ENCODE measurements around the gene PIP5K1A.

Gene PIP5K1A

DNA sequence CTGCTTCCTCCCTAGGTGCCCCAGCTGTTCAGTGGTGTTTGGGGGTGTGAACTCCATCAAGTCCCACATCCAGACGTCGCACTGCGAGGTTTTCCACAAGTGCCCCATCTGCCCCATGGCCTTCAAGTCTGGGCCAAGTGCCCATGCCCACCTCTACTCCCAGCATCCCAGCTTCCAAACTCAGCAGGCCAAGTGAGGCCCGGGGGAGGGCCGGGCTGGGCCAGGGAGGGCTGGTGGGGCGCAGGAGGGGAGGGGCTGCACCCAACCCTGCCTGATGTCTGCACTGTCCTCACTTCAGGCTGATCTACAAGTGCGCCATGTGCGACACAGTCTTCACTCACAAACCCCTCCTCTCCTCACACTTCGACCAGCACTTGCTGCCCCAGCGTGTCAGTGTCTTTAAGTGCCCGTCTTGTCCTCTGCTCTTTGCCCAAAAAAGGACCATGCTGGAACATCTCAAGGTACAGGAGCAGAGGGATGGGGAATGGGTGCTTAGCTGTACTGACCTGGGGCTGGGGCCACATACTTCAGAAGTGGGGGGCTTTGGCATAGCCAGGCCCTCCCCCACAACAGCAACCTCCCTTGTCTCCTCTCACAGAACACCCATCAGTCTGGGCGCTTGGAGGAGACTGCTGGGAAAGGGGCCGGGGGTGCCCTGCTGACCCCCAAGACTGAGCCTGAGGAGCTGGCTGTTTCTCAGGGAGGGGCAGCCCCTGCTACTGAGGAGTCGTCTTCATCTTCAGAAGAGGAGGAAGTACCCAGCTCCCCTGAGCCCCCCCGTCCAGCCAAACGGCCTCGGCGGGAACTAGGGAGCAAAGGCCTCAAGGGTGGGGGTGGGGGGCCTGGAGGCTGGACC is 91.0 kb downstream of the PIP5K1A start:
- DNase-seq (ENCODE audit: low spot score) = no peak

DNA sequence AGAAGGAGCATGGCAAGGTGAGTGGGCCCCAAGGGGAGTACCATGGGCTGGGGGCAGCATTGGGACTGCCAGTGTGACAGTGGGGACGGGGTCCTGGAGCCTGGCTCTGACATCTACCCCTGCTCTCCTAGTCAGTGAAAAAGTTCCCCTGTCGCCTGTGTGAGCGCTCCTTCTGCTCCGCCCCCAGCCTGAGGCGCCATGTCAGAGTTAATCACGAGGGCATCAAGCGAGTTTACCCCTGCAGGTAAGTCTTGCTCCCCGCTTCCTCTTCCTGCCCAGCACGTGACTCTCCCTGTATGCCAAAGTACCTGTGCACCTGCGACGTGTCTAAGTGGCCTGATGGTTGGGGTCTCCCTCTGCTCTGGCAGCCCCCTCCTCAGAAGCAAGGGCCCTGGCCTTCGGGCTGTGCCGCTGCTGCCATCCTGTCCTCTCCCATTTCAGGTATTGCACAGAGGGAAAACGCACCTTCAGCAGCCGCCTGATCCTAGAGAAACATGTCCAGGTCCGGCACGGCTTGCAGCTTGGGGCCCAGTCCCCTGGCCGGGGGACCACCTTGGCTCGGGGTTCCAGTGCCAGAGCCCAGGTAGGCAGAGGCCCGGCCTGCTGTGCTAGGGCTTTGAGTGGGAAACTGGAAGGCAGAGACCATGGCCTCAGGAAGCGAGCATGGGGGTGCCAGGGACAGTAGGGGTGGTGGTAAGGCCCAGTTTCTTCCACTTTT is 91.8 kb downstream of the PIP5K1A start:
- DNase-seq (ENCODE audit: low spot score) = no peak

DNA sequence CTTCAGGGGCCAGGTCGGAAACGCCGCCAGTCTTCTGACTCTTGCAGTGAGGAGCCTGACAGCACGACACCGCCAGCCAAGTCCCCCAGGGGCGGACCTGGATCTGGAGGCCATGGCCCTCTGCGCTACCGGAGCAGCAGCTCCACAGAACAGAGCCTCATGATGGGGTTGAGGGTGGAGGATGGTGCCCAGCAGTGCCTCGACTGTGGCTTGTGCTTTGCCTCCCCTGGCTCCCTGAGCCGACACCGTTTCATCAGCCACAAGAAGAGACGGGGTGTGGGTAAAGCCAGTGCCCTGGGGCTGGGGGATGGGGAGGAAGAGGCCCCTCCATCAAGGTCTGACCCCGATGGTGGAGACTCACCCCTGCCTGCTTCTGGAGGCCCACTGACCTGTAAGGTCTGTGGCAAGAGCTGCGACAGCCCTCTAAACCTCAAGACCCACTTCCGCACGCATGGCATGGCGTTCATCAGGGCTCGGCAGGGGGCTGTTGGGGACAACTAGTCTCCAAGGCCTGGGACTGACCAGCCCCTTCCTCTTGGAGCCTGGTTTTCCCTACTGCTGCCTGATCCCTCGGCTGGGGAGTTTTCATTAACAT is 92.5 kb downstream of the PIP5K1A start:
- no peak for DNase-seq (ENCODE audit: low spot score)

DNA sequence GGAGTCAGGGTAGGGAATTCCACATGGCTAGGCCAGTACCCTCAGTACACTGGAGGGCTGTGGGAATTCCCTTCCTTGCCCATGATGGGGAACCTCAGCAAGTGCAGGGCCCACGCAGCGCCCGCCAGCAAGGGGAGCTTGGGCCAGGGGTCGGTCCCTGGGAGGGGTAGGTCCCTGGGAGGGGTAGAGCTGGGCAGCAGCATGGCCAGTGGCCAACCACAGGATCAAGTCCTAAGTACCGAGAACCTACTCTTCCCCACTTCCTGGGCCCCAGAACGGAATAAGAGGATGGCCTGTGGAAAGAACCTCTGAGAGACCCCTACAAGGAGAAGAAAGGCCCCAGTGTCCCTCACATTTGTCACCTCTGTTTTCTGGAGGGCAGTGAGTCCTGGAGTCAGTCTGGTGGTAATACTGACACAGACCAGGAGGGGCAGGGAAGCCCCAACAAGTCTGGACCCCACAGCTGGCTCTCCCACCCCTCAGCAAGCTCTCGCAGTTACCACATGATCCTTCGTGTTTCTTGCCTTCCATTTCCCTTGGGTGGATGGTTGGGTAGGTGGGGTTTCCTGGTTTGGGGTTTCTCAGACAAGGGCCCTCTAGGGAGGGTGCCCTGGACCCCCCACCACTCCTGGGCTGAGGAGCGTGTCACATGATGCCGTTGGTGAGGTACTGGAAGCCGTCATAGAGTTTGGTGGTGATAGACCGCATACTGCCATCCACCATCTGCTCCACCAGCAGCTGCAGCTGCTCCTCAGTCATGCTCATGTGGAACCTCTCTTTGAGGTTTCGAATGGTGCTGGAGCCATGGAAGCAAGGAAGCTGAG is 94.1 kb downstream of the PIP5K1A start:
- DNase-seq (ENCODE audit: low spot score) = no peak

DNA sequence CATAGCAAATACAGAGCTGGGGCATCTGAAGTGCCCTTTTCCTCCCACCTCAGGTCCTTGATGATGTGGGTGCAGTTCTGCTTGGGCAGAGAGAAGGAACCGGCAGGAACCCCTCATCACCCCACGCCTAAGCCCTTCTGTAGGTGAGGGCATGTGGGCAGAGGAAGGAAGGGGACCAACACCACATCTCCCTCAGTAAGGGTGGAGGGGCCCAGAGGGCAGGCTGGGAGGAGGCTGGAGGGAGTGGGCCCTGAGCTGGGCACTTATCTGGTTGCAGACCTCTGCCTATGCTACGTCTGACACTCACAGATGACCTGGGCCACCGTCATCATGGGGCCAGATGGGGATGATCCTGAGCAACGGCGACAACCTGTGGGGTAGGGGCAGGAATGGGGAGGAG is 94.7 kb downstream of the PIP5K1A start:
- no peak for DNase-seq (ENCODE audit: low spot score)

DNA sequence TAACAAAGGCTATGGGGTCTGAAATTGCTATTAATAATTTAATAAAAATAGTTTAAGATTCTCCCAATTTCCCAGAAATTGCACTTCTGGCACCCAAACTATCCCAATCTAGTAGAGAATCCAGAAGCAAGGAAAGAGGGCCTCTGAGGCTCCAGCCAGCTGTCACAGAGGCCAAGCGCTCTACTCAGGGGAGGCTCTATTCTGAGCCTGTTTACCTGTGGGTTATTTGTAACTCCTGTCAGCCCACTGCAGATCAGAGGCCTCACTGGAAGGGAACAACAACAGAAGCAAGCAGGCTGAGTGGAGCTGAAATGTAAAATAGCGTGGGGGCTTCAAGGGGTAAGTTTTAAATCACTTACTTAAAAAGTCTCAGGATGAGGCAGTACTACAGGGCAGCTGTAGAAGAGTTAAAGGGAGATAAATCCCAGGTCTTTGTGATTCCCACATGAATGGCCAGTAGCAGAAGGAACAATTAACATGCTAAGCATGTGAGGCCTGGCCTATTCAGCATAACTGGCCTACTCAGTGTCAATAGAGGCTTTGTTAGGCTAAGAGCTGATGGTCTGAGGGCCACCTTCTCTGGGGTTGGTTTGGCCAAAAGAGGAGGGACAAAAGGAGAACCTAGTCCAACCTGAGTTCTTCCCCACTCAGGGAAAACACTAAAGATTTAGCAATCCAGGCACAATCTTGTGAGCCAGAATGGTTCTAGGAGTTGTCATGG is 96.5 kb downstream of the PIP5K1A start:
- no peak for DNase-seq (ENCODE audit: low spot score)
